22Rv1 (cell line): Measurements from ENCODE around the gene CCNL2.

Source experiments
- ZFX ChIP-seq: fragments of 450-650 bp; IDR thresholded peaks from 2 replicates; pipeline ENCODE4 v1.6.1; 2017; ENCODE audit warnings: antibody characterized with exemption, borderline replicate concordance
- TF ChIP-seq, protein P1 (sequence below): fragments of 450-650 bp; IDR thresholded peaks from 2 replicates; pipeline ENCODE4 v1.5.1; 2017; ENCODE audit warnings: mild to moderate bottlenecking

DNA sequence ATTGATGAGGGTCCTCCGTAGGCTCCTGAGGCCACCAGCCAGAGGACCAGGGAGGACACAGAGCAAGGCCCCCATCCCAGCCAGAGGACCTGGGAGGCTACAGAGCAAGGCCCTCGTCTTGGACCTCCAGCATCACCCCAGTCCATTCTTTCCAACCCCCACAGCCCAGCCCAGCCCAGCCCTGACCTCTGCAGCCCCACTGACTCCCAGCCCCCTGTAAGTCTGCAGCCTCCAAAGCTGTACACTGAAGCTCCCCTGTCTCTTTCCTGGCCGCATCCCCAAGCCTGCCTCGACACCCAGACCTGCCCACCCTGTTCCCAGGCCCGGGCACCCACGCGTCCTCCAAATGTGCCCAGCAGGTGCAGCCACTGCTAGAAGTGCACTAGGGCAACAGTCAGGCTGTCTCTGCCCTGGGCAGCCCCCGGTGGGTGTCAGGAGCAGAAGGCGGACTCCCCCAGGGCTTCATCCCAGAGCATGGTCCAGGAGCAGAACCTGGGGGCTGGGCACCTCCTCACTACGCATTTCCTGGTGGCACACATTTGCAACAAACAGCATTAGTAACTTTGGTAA lies 52.0 kb downstream of the CCNL2 start:
- TF ChIP-seq, protein P1, sequence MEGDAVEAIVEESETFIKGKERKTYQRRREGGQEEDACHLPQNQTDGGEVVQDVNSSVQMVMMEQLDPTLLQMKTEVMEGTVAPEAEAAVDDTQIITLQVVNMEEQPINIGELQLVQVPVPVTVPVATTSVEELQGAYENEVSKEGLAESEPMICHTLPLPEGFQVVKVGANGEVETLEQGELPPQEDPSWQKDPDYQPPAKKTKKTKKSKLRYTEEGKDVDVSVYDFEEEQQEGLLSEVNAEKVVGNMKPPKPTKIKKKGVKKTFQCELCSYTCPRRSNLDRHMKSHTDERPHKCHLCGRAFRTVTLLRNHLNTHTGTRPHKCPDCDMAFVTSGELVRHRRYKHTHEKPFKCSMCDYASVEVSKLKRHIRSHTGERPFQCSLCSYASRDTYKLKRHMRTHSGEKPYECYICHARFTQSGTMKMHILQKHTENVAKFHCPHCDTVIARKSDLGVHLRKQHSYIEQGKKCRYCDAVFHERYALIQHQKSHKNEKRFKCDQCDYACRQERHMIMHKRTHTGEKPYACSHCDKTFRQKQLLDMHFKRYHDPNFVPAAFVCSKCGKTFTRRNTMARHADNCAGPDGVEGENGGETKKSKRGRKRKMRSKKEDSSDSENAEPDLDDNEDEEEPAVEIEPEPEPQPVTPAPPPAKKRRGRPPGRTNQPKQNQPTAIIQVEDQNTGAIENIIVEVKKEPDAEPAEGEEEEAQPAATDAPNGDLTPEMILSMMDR, result no peak
- TF ChIP-seq ZFX, result no peak
